H1 (cell line): Measurements from ENCODE around the gene FAM227B. TPM values are rescaled to one million over a fixed set of nuclear protein-coding genes. Genes with fewer than 3 reads are reported as not detected.

Experiments
- CTCF ChIA-PET: fragments of 300-600 bp; sonication (Branson Sonifier 250); formaldehyde crosslinking; loops from one replicate; lab custom pipeline; 2021; ENCODE audit not compliant: partially characterized antibody; lab: Charles Lee
- POLR2A ChIA-PET: fragments of 300-600 bp; sonication (Branson Sonifier 250); formaldehyde crosslinking; loops from one replicate; lab custom pipeline; 2021; ENCODE audit warnings: inconsistent platforms; ENCODE audit not compliant: partially characterized antibody; lab: Charles Lee
- DNase-seq, 2 experiments: peaks; one replicate each; pipeline versions ENCODE4 v3.0.0 to v3.0.0-alpha.2; 2010 to 2022; ENCODE audit warnings: low spot score in 2 of 2, low read depth in 1 of 2, mixed read lengths in 1 of 2
- FAIRE-seq: peaks from 2 replicates; lab custom pipeline; 2011; peaks lifted over from hg19 to GRCh38; lab: Jason Lieb, UNC
- H2AFZ ChIP-seq: 2 replicates; pipeline ENCODE4 v1.8.1; 2012; ENCODE audit warnings: low read length, inconsistent platforms
- H2AK5ac ChIP-seq: 2 replicates; pipeline ENCODE4 v1.6.1; 2013; ENCODE audit warnings: low read depth, low read length
- H2BK120ac ChIP-seq: replicated peaks from 2 replicates; pipeline ENCODE3; 2013; ENCODE audit warnings: low read depth, low read length, inconsistent platforms
- H2BK12ac ChIP-seq: 2 replicates; pipeline ENCODE4 v1.6.1; 2013; ENCODE audit warnings: low read depth, low read length
- H2BK15ac ChIP-seq: 2 replicates; pipeline ENCODE4 v1.6.1; 2013; ENCODE audit warnings: low read length
- H2BK20ac ChIP-seq: 2 replicates; pipeline ENCODE4 v1.6.1; 2013; ENCODE audit warnings: low read length
- H2BK5ac ChIP-seq: 2 replicates; pipeline ENCODE4 v1.6.1; 2013; ENCODE audit warnings: low read depth, low read length
- H3K14ac ChIP-seq: 2 replicates; pipeline ENCODE4 v1.6.1; 2013; ENCODE audit warnings: inconsistent platforms; ENCODE audit not compliant: insufficient read length
- H3K18ac ChIP-seq: 2 replicates; pipeline ENCODE4 v1.6.1; 2013; ENCODE audit warnings: low read length; ENCODE audit errors: extremely low read depth
- H3K23ac ChIP-seq: 2 replicates; pipeline ENCODE4 v1.6.1; 2013; ENCODE audit warnings: inconsistent platforms; ENCODE audit not compliant: insufficient read length
- H3K23me2 ChIP-seq: 2 replicates; pipeline ENCODE4 v1.6.1; 2013; ENCODE audit warnings: low read depth, low read length
- H3K27ac ChIP-seq: 2 replicates; pipeline ENCODE4 v1.6.1; 2011; ENCODE audit warnings: low read depth, low read length, inconsistent platforms
- H3K27me3 ChIP-seq, 4 experiments: replicated peaks in 1 of 4; 1 replicate in 1 of 4; 2 replicates in 3 of 4; pipeline versions ENCODE4 v1.6.1 to v1.8.1; 2011 to 2013; ENCODE audit warnings: low read length in 3 of 4, mild to moderate bottlenecking in 3 of 4, inconsistent platforms in 2 of 4, mixed read lengths in 2 of 4, moderate library complexity in 1 of 4; ENCODE audit not compliant: control insufficient read depth in 3 of 4, insufficient read depth in 3 of 4; ENCODE audit errors: extremely low read depth in 1 of 4
- H3K36me3 ChIP-seq, 4 experiments: 2 replicates each; pipeline versions ENCODE4 v1.6.1 to v1.8.1; 2011 to 2013; ENCODE audit warnings: mild to moderate bottlenecking in 4 of 4, low read length in 3 of 4, moderate library complexity in 2 of 4, control low read depth in 1 of 4, inconsistent platforms in 1 of 4; ENCODE audit not compliant: insufficient read depth in 4 of 4, control insufficient read depth in 2 of 4
- H3K4ac ChIP-seq: replicated peaks from 2 replicates; pipeline ENCODE3; 2013; ENCODE audit warnings: low read length, low read depth, mixed read lengths, inconsistent platforms; ENCODE audit not compliant: insufficient read length
- H3K4me1 ChIP-seq, 4 experiments: replicated peaks in 1 of 4; 1 replicate in 1 of 4; 2 replicates in 3 of 4; pipeline versions ENCODE4 v1.6.1 to v1.8.1; 2011 to 2013; ENCODE audit warnings: low read length in 3 of 4, inconsistent platforms in 2 of 4, mixed read lengths in 1 of 4; ENCODE audit not compliant: insufficient read depth in 4 of 4, control insufficient read depth in 3 of 4
- H3K4me2 ChIP-seq, 2 experiments: 2 replicates each; pipeline versions ENCODE4 v1.6.1 to v1.8.1; 2011 to 2013; ENCODE audit warnings: low read depth in 2 of 2, low read length in 2 of 2, control low read depth in 1 of 2, inconsistent platforms in 1 of 2, mild to moderate bottlenecking in 1 of 2; ENCODE audit not compliant: insufficient read depth in 1 of 2
- H3K4me3 ChIP-seq, 4 experiments: fragments of 200-600, 300-600 bp in 1 of 4; sonication (generic), shearing (Covaris generic), sonication (Bioruptor Twin) in 1 of 4; 2 replicates each; pipeline versions ENCODE4 v1.5.1 to v1.8.1; 2011 to 2016; ENCODE audit warnings: low read length in 4 of 4, low read depth in 3 of 4, control low read depth in 2 of 4, inconsistent platforms in 2 of 4, mild to moderate bottlenecking in 2 of 4, mixed read lengths in 1 of 4, moderate library complexity in 1 of 4; ENCODE audit not compliant: insufficient read depth in 2 of 4; ENCODE audit errors: extremely low read depth in 1 of 4
- H3K56ac ChIP-seq: replicated peaks from 2 replicates; pipeline ENCODE3; 2013; ENCODE audit warnings: low read depth, mild to moderate bottlenecking, mixed read lengths, low read length, inconsistent platforms; ENCODE audit not compliant: insufficient read length
- H3K79me1 ChIP-seq: 2 replicates; pipeline ENCODE4 v1.6.1; 2013; ENCODE audit warnings: low read depth, low read length, control low read depth
- H3K79me2 ChIP-seq, 2 experiments: 2 replicates each; pipeline versions ENCODE4 v1.6.1 to v1.8.1; 2012 to 2013; ENCODE audit warnings: low read length in 2 of 2, mild to moderate bottlenecking in 2 of 2, inconsistent platforms in 1 of 2; ENCODE audit not compliant: insufficient read depth in 2 of 2, control insufficient read depth in 1 of 2
- H3K9ac ChIP-seq, 4 experiments: replicated peaks in 1 of 4; 1 replicate in 1 of 4; 2 replicates in 3 of 4; pipeline versions ENCODE4 v1.6.1 to v1.8.1; 2011 to 2013; ENCODE audit warnings: low read depth in 3 of 4, low read length in 3 of 4, control low read depth in 2 of 4, mild to moderate bottlenecking in 2 of 4, moderate library complexity in 2 of 4, inconsistent platforms in 1 of 4; ENCODE audit errors: extremely low read depth in 1 of 4
- H3K9me3 ChIP-seq, 2 experiments: 2 replicates each; pipeline versions ENCODE4 v1.6.1 to v1.8.1; 2012 to 2013; ENCODE audit warnings: mild to moderate bottlenecking in 2 of 2, moderate library complexity in 2 of 2, control low read depth in 1 of 2, inconsistent platforms in 1 of 2, low read depth in 1 of 2, low read length in 1 of 2, mixed read lengths in 1 of 2; ENCODE audit not compliant: insufficient read depth in 2 of 2
- H4K20me1 ChIP-seq, 2 experiments: replicated peaks in 1 of 2; 2 replicates each; pipeline versions ENCODE3 to v1.8.1; 2011 to 2013; ENCODE audit warnings: inconsistent platforms in 2 of 2, low read length in 2 of 2, mild to moderate bottlenecking in 1 of 2; ENCODE audit not compliant: insufficient read depth in 2 of 2, control insufficient read depth in 1 of 2
- H4K5ac ChIP-seq: 2 replicates; pipeline ENCODE4 v1.6.1; 2013; ENCODE audit warnings: low read length, low read depth, mixed read lengths, inconsistent platforms; ENCODE audit not compliant: insufficient read length
- H4K8ac ChIP-seq: 2 replicates; pipeline ENCODE4 v1.8.0; 2013; ENCODE audit warnings: mild to moderate bottlenecking, moderate library complexity, low read length, inconsistent platforms; ENCODE audit not compliant: insufficient read depth; ENCODE audit errors: extremely low read depth
- H4K91ac ChIP-seq: replicated peaks from 2 replicates; pipeline ENCODE3; 2013; ENCODE audit warnings: low read length, mixed read lengths, inconsistent platforms; ENCODE audit not compliant: insufficient read length
- EZH2 ChIP-seq: fragments of 200-600 bp; sonication (generic); IDR thresholded peaks from 2 replicates; pipeline ENCODE4 v1.7.1; 2012; ENCODE audit warnings: low read depth, mild to moderate bottlenecking, moderate library complexity, low read length, inconsistent platforms; ENCODE audit not compliant: severe bottlenecking
- FOSL1 ChIP-seq: IDR thresholded peaks from 2 replicates; pipeline ENCODE4 v1.6.1; 2011; ENCODE audit warnings: mild to moderate bottlenecking, low read depth, low read length, moderate library complexity; ENCODE audit not compliant: insufficient read depth
- KDM4A ChIP-seq: IDR thresholded peaks from one replicate; pipeline ENCODE4 v1.7.1; 2012; ENCODE audit warnings: low read depth, mild to moderate bottlenecking, moderate library complexity, low read length, inconsistent platforms; ENCODE audit not compliant: severe bottlenecking
- KDM5A ChIP-seq: fragments of 200-600 bp; IDR thresholded peaks from 2 replicates; pipeline ENCODE4 v1.7.1; 2012; ENCODE audit warnings: mild to moderate bottlenecking, low read length, inconsistent platforms, mixed read lengths
- RFX5 ChIP-seq: IDR thresholded peaks from 2 replicates; pipeline ENCODE4 v1.6.1; 2011; ENCODE audit warnings: low read depth, low read length, improper control_type of control experiment, borderline replicate concordance
- SRF ChIP-seq: IDR thresholded peaks from 2 replicates; pipeline ENCODE4 v1.6.1; 2011; ENCODE audit warnings: mild to moderate bottlenecking, low read depth, low read length, moderate library complexity
- TAF7 ChIP-seq: optimal IDR thresholded peaks from 2 replicates; pipeline ENCODE3; 2011; ENCODE audit warnings: low read depth, mild to moderate bottlenecking, inconsistent platforms, low read length, moderate library complexity, borderline replicate concordance
- WGBS, 2 experiments: shearing (Covaris generic) in 1 of 2; methylation state at CpG; one replicate each; pipeline versions ENCODE4 v1.1.6 to v1.1.7; 2013 to 2015; ENCODE audit warnings: low lambda C conversion rate in 2 of 2, mixed read lengths in 2 of 2, inconsistent platforms in 1 of 2, low coverage in 1 of 2, missing lambda C conversion rate in 1 of 2; ENCODE audit not compliant: insufficient replicate concordance in 2 of 2, insufficient coverage in 1 of 2, insufficient read length in 1 of 2; ENCODE audit errors: extremely low coverage in 1 of 2, missing lambda C conversion rate in 1 of 2; 5-methylcytosine and 5-hydroxymethylcytosine counted together
- polyA plus RNA-seq, 7 experiments: library from polyadenylated mRNA; depleted of rRNA in 3 of 7; stranded (reverse) in 5 of 7; unstranded in 2 of 7; fragments of >200 nt in 5 of 7; fragments of 200-250 nt in 2 of 7; gene quantifications; 1 replicate in 5 of 7; 2 replicates in 1 of 7; 4 replicates in 1 of 7; pipeline versions ENCODE4 v1.2.1 to v1.2.3, GENCODE V29; 2011 to 2013; ENCODE audit warnings: missing spikeins in 2 of 7, mixed read lengths in 2 of 7
- total RNA-seq: library from RNA; stranded (reverse); fragmentation: NEBNext Ultra II Directional; extraction: Animal tissue kit (Norgen Biotek cat#: 25700); gene quantifications from 2 replicates; pipeline ENCODE4 v1.2.1, GENCODE V29; 2021
- TF ChIP-seq, protein P1 (sequence below): IDR thresholded peaks from 2 replicates; pipeline ENCODE4 v1.6.1; 2011; ENCODE audit warnings: low read length, improper control_type of control experiment
- TF ChIP-seq, protein P2 (sequence below): IDR thresholded peaks from 2 replicates; pipeline ENCODE4 v1.6.1; 2012; ENCODE audit warnings: low read length, inconsistent platforms

FAM227B gene
- total and polyA plus RNA-seq, 2 of the 8 experiments (the other 6 are each of a cell fraction or from before 2014, with no cell fraction given): 4.0 to 6.5 TPM

DNA sequence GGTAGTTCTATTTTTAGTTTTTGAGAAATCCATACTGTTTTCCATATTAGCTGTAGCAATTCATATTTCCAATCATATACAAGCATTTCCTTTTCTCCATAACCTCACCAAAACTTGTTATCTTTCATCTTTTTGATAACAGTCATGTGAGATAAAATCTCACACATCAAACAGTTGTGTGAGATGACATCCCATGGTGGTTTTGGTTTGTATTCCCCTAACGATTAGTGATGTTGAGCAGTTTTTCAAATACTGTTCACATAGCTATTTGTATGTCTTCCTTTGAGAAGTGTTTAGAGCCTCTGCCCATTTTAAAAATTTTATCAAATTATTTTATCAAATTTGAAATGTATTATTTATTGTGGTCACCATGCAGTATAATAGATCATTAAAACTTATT lies 50.4 kb downstream of the FAM227B start:
- no peak overlapping the region for H4K8ac ChIP-seq
- no peak overlapping the region for H2AK5ac ChIP-seq
- H3K36me3 ChIP-seq: no peaks in the 10 kb centered on the region
- no peaks in the 10 kb centered on the region for H4K20me1 ChIP-seq
- H3K14ac ChIP-seq: no peak overlapping the region
- no peak overlapping the region for H2AFZ ChIP-seq
- no peak overlapping the region for H2BK20ac ChIP-seq
- H2BK120ac ChIP-seq: no peak overlapping the region
- no peaks in the 10 kb centered on the region for H3K4me1 ChIP-seq
- H2BK15ac ChIP-seq: no peak overlapping the region
- H2BK12ac ChIP-seq: no peak overlapping the region
- H3K56ac ChIP-seq: no peak overlapping the region
- no peaks in the 10 kb centered on the region for H3K79me1 ChIP-seq
- H3K23me2 ChIP-seq: no peaks in the 10 kb centered on the region
- ChIA-PET CTCF (no interaction called here), POLR2A (no interaction called here)
- no peak overlapping the region for H3K27ac ChIP-seq
- no peak overlapping the region for H3K4me3 ChIP-seq
- DNase-seq: no peak
- H3K79me2 ChIP-seq: no peaks in the 10 kb centered on the region
- H3K4me2 ChIP-seq: no peak overlapping the region
- no peak overlapping the region for H3K23ac ChIP-seq
- no peak overlapping the region for H3K9ac ChIP-seq
- H2BK5ac ChIP-seq: no peak overlapping the region
- WGBS, 2 experiments: 92% methylated on average over 1 of the region's 1 CpG; no CpG with 5 or more reads in 1 of the 2 experiments
- H3K9me3 ChIP-seq: no peaks in the 10 kb centered on the region
- FAIRE-seq: no peak
- H4K91ac ChIP-seq: no peak overlapping the region
- no peak overlapping the region for H3K4ac ChIP-seq
- no peak overlapping the region for H3K18ac ChIP-seq
- no peak overlapping the region for H4K5ac ChIP-seq
- H3K27me3 ChIP-seq: no peaks in the 10 kb centered on the region
- no peak for TF ChIP-seq TAF7
- no peak for TF ChIP-seq FOSL1
- no peak for TF ChIP-seq KDM5A
- no peak for TF ChIP-seq EZH2
- TF ChIP-seq SRF: no peak
- TF ChIP-seq, protein P1, sequence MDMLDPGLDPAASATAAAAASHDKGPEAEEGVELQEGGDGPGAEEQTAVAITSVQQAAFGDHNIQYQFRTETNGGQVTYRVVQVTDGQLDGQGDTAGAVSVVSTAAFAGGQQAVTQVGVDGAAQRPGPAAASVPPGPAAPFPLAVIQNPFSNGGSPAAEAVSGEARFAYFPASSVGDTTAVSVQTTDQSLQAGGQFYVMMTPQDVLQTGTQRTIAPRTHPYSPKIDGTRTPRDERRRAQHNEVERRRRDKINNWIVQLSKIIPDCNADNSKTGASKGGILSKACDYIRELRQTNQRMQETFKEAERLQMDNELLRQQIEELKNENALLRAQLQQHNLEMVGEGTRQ: no peak
- TF ChIP-seq RFX5: no peak
- TF ChIP-seq KDM4A: no peak
- TF ChIP-seq, protein P2, sequence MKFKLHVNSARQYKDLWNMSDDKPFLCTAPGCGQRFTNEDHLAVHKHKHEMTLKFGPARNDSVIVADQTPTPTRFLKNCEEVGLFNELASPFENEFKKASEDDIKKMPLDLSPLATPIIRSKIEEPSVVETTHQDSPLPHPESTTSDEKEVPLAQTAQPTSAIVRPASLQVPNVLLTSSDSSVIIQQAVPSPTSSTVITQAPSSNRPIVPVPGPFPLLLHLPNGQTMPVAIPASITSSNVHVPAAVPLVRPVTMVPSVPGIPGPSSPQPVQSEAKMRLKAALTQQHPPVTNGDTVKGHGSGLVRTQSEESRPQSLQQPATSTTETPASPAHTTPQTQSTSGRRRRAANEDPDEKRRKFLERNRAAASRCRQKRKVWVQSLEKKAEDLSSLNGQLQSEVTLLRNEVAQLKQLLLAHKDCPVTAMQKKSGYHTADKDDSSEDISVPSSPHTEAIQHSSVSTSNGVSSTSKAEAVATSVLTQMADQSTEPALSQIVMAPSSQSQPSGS: no peak
